ENCODE data around the gene SEMA3A. TPM values are rescaled to one million over a fixed set of nuclear protein-coding genes. Genes with fewer than 3 reads are reported as not detected.

The SEMA3A gene
- total RNA-seq, 4 donors from 2014 or later: 0.15 to 4.6 (median 0.69) TPM

GRCh38 chr7:84200859-84201258, 6.3 kb upstream of the SEMA3A start:
- WGBS, 2 donors: 49 to 58% methylated on average over 3 of the region's 3 CpGs
- TF ChIP-seq, protein P1, sequence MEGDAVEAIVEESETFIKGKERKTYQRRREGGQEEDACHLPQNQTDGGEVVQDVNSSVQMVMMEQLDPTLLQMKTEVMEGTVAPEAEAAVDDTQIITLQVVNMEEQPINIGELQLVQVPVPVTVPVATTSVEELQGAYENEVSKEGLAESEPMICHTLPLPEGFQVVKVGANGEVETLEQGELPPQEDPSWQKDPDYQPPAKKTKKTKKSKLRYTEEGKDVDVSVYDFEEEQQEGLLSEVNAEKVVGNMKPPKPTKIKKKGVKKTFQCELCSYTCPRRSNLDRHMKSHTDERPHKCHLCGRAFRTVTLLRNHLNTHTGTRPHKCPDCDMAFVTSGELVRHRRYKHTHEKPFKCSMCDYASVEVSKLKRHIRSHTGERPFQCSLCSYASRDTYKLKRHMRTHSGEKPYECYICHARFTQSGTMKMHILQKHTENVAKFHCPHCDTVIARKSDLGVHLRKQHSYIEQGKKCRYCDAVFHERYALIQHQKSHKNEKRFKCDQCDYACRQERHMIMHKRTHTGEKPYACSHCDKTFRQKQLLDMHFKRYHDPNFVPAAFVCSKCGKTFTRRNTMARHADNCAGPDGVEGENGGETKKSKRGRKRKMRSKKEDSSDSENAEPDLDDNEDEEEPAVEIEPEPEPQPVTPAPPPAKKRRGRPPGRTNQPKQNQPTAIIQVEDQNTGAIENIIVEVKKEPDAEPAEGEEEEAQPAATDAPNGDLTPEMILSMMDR (IDR thresholded peaks at IDR 0.05): no peak
- TF ChIP-seq POLR2A (IDR thresholded peaks at IDR 0.05): no peak

DNA sequence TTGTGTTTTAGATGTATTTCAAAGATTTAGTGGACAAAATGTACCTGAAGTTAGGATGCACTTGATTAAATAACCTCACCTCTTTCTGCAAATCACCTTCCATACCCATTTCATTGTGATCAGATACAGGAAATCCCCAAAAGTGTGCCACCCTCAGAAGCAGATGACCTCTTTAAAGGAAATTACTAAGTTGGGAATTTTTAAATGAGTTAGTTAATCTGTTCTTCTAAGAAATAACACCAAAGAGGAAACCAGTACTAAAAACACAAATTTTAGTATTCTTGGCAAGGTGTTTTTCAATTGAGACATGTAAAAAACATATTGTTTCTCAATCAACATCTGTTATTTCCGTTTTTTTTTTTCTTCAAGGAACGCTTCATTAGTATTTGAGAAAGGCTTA, 4.6 kb upstream of the SEMA3A start:
- no peak for DNase-seq
- TF ChIP-seq, protein P1 (IDR thresholded peaks at IDR 0.05): no peak
- TF ChIP-seq POLR2A (IDR thresholded peaks at IDR 0.05): no peak
- WGBS, 2 donors: 67 to 77% methylated on average over 2 of the region's 2 CpGs
- Histone ChIP-seq H3K27ac (no peak overlapping the region), H3K36me3 (no peaks in the 10 kb centered on the region), H3K4me3 (no peak overlapping the region), H3K4me1 (peaks cover 0 to 26% (median 0%) of the 10 kb centered on the region in 3 donors), H3K9me3 (no peaks in the 10 kb centered on the region), H3K27me3 (peaks cover 0 to 5% (median 0%) of the 10 kb centered on the region in 4 donors)
- intact Hi-C loops (cut with DNase I): no loop called here

More at GRCh38 chr7:84200859-84201258, 6.3 kb upstream of the SEMA3A start:
- Histone ChIP-seq H3K9me3 (no peaks in the 10 kb centered on the region), H3K4me3 (no peak overlapping the region), H3K27me3 (peaks cover 0 to 5% (median 0%) of the 10 kb centered on the region in 4 donors), H3K4me1 (peaks cover 0 to 10% (median 0%) of the 10 kb centered on the region in 3 donors), H3K27ac (no peak overlapping the region), H3K36me3 (no peaks in the 10 kb centered on the region)
- DNase-seq: no peak
- intact Hi-C loops (cut with DNase I): no loop called here

DNA sequence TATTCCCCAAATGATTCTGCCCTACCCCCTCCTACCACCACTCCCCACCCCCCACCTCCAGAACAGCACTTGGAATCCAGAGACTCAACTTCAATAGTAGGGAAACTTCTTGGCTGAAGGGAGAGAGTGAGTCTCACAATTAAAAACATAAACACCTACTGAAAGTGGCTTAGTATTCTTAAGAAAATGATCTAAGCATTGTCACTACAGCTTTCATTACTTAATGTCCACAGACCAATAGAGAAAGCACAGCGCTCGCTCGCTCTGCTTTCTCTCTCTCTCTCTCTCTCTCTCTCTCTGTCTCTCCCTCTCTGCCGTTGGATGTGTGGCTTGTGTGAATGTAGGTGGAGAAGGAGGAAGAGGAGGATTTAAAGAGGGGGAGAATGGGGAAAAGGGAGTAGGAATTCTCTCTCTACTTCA, 1.5 kb upstream of the SEMA3A start:
- peaks cover 0 to 27% (median 0%) of the 10 kb centered on the region in 3 donors for H3K4me1 ChIP-seq
- no peaks in the 10 kb centered on the region for H3K9me3 ChIP-seq
- H3K36me3 ChIP-seq: no peaks in the 10 kb centered on the region
- no peak for DNase-seq
- TF ChIP-seq POLR2A (IDR thresholded peaks at IDR 0.05): no peak
- TF ChIP-seq, protein P1 (IDR thresholded peaks at IDR 0.05): no peak
- 24 to 30% methylated on average over 4 of the region's 4 CpGs for WGBS, 2 donors
- peak overlapping the region in 3 of 4 donors; percentile 43 to 65 (median 45) for H3K4me3 ChIP-seq
- intact Hi-C loops (cut with DNase I): no loop called here
- H3K27me3 ChIP-seq: peaks cover 0 to 5% (median 0%) of the 10 kb centered on the region in 4 donors
- H3K27ac ChIP-seq: peak overlapping the region in 3 of 4 donors; percentile 69 to 79 (median 74)

DNA sequence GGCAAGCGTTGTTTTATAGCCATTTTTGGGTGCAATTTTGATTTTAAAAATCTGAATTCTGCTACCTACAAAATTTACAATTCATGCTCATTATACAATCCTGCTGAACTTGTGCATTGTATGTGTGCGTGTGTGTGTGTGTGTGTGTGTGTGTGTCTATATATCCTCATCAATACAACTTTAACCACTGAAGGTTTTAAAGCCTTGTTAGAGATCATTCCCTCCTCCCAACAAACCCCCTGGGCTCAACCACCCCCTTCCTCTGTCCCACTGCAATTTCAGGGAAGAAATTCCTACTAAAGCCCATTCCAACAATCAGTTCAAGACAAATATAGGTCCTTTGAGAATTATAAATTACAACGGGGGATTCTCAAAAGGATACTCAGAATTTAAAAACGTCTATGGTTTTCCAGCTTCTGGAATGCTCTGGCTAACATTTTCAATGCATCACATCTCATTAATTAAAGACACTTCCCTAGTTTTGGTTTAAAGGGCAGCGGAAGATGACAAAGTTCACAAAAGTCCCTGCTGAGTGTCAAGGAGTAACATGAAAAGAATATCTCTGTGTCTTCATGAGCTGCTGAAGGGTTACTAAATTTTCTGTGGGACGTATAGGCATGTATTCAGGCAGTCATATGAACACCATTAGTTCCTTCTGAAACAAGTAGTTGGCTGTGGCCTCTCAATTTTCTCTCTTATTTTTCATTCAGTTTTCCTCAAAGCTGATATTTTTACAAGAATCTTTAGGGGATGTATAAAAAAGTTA, 889 bp upstream of the SEMA3A start:
- Histone ChIP-seq H3K4me1 (peaks cover 0 to 27% (median 0%) of the 10 kb centered on the region in 3 donors), H3K9me3 (no peaks in the 10 kb centered on the region), H3K36me3 (no peaks in the 10 kb centered on the region), H3K27ac (peak overlapping the region; percentile 2 to 79 (median 72)), H3K4me3 (peak overlapping the region; percentile 21 to 65 (median 44)), H3K27me3 (peaks cover 0 to 5% (median 0%) of the 10 kb centered on the region in 4 donors)
- 27 to 32% methylated on average over 6 of the region's 6 CpGs for WGBS, 2 donors
- DNase-seq: no peak
- intact Hi-C loops (cut with DNase I): no loop called here
- TF ChIP-seq, protein P1 (IDR thresholded peaks at IDR 0.05): no peak
- no peak for TF ChIP-seq POLR2A (IDR thresholded peaks at IDR 0.05)

DNA sequence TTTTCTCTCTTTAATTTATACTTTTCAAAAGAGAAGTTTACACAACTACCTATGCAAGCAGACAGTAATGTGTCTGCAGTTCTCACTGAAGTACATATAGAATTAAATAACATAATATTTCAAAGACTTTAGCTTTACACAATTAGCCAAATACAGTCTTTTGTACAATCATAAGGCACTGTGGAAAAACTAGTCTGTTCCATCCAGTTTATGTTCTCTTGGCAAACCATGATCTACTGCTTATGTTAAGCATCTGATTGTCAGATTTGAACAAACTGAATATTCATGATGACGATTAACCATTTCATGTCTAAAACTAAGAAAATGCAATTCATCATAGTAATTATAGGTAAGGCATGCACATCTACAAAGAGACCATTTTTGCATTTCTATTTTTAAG, 842 bp downstream of the SEMA3A start:
- TF ChIP-seq, protein P1 (IDR thresholded peaks at IDR 0.05): no peak
- no peak for TF ChIP-seq POLR2A (IDR thresholded peaks at IDR 0.05)
- peaks cover 0 to 27% (median 0%) of the 10 kb centered on the region in 3 donors for H3K4me1 ChIP-seq
- peak overlapping the region; percentile 21 to 65 (median 44) for H3K4me3 ChIP-seq
- H3K27ac ChIP-seq: peak overlapping the region in 3 of 4 donors; percentile 44 to 74 (median 66)
- intact Hi-C loops (cut with DNase I): no loop called here
- H3K27me3 ChIP-seq: no peaks in the 10 kb centered on the region
- 66 to 70% methylated on average over 1 of the region's 1 CpG for WGBS, 2 donors
- no peaks in the 10 kb centered on the region for H3K9me3 ChIP-seq
- DNase-seq: no peak
- H3K36me3 ChIP-seq: no peaks in the 10 kb centered on the region

All from esophagus squamous epithelium (tissue), 5 donors.